ENCODE results near the gene MARVELD1. TPM values are rescaled to one million over a fixed set of nuclear protein-coding genes. Genes with fewer than 3 reads are reported as not detected.

Gene MARVELD1
- total RNA-seq, 1 donor from 2014 or later, result 12.2 TPM

DNA sequence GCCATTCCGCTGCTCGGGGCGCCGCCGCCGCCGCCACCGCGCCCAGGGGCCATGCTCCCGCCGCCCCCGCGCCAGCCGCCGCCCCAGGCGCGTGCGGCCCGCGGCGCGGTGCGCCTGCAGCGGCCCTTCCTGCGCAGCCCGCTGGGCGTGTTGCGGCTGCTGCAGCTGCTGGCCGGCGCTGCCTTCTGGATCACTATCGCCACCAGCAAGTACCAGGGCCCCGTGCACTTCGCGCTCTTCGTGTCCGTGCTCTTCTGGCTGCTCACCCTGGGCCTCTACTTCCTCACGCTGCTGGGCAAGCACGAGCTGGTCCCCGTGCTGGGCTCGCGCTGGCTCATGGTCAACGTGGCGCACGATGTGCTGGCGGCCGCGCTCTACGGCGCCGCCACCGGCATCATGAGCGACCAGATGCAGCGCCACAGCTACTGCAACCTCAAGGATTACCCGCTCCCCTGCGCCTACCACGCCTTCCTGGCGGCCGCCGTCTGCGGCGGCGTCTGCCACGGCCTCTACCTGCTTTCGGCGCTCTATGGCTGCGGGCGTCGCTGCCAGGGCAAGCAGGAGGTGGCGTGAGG, 383 bp downstream of the MARVELD1 start:
- peaks cover 16% of the 10 kb centered on the region for H3K27me3 Mint-ChIP-seq (ENCODE audit: unreplicated experiment)
- TF ChIP-seq CTCF (IDR thresholded peaks at IDR 0.05; ENCODE audit: partially characterized antibody, unreplicated experiment), result no peak
- H3K36me3 Mint-ChIP-seq (ENCODE audit: unreplicated experiment), result no peaks in the 10 kb centered on the region
- H3K4me3 Mint-ChIP-seq (ENCODE audit: unreplicated experiment), result peak overlapping the region; percentile 98
- DNase-seq, result peak; percentile 73
- peaks cover 9% of the 10 kb centered on the region for H3K4me1 Mint-ChIP-seq (ENCODE audit: low read depth, unreplicated experiment)
- H3K9me3 Mint-ChIP-seq (ENCODE audit: unreplicated experiment), result peaks cover 7% of the 10 kb centered on the region
- peak overlapping the region; percentile 96 for H3K27ac Mint-ChIP-seq (ENCODE audit: unreplicated experiment)

GRCh38 chr10:97714401-97715258, 1.1 kb downstream of the MARVELD1 start:
- H3K36me3 Mint-ChIP-seq (ENCODE audit: unreplicated experiment), result no peaks in the 10 kb centered on the region
- peaks cover 16% of the 10 kb centered on the region for H3K27me3 Mint-ChIP-seq (ENCODE audit: unreplicated experiment)
- DNase-seq, result peak; percentile 81
- no peak for TF ChIP-seq CTCF (IDR thresholded peaks at IDR 0.05; ENCODE audit: partially characterized antibody, unreplicated experiment)
- peaks cover 12% of the 10 kb centered on the region for H3K4me1 Mint-ChIP-seq (ENCODE audit: low read depth, unreplicated experiment)
- H3K27ac Mint-ChIP-seq (ENCODE audit: unreplicated experiment), result no peak overlapping the region
- H3K4me3 Mint-ChIP-seq (ENCODE audit: unreplicated experiment), result peak overlapping the region; percentile 98
- H3K9me3 Mint-ChIP-seq (ENCODE audit: unreplicated experiment), result peaks cover 7% of the 10 kb centered on the region

DNA sequence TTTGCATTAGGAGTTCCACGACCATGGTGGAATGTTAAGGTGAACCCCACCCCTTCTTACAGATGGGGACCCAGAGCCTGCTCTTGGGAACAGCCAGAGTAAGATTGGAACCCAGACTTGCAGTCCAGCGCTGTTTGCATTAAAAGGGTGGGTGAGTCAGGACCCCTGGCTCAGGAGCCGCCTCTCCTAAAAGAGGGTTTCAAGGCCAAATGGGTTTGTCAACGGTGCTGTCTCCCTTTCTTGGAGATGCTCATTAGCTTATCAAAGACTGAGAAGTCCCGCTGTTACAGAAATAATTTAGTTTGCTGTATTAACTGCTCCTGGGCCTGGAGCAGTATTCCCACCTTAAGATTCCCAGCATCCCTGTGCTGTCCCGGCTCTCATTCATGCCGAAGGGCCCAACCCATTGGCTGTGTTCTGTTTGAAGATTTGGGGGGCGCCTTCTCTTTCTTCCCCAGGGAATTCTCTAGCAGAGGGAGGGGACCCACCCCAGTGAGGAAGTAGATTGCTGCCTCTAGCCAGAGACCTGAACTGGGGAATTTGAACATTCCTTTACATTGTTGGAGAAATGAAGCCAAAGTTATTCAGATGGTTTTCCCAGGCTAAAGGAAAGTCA, 1.8 kb downstream of the MARVELD1 start:
- Mint-ChIP-seq H3K27ac (ENCODE audit: unreplicated experiment) (no peak overlapping the region), H3K36me3 (ENCODE audit: unreplicated experiment) (no peaks in the 10 kb centered on the region), H3K27me3 (ENCODE audit: unreplicated experiment) (peaks cover 16% of the 10 kb centered on the region), H3K4me1 (ENCODE audit: low read depth, unreplicated experiment) (peaks cover 12% of the 10 kb centered on the region), H3K9me3 (ENCODE audit: unreplicated experiment) (peaks cover 7% of the 10 kb centered on the region), H3K4me3 (ENCODE audit: unreplicated experiment) (peak overlapping the region; percentile 98)
- no peak for TF ChIP-seq CTCF (IDR thresholded peaks at IDR 0.05; ENCODE audit: partially characterized antibody, unreplicated experiment)
- no peak for DNase-seq

- H3K4me1 Mint-ChIP-seq (ENCODE audit: low read depth, unreplicated experiment), result peaks cover 12% of the 10 kb centered on the region
- no peak for TF ChIP-seq CTCF (IDR thresholded peaks at IDR 0.05; ENCODE audit: partially characterized antibody, unreplicated experiment)
- peaks cover 7% of the 10 kb centered on the region for H3K9me3 Mint-ChIP-seq (ENCODE audit: unreplicated experiment)
- DNase-seq, result no peak
- no peaks in the 10 kb centered on the region for H3K36me3 Mint-ChIP-seq (ENCODE audit: unreplicated experiment)
- no peak overlapping the region for H3K4me3 Mint-ChIP-seq (ENCODE audit: unreplicated experiment)
- H3K27me3 Mint-ChIP-seq (ENCODE audit: unreplicated experiment), result peaks cover 14% of the 10 kb centered on the region
- no peak overlapping the region for H3K27ac Mint-ChIP-seq (ENCODE audit: unreplicated experiment)
Observed at GRCh38 chr10:97717627-97718026, 4.1 kb downstream of the MARVELD1 start.
